ENCODE results near the gene SMNDC1. TPM values are rescaled to one million over a fixed set of nuclear protein-coding genes. Genes with fewer than 3 reads are reported as not detected.
"Not testable (repeated sequence)": the region's sequence is repeated elsewhere in the genome, so short reads cannot be mapped to it uniquely, and the experiment has no call there.

SMNDC1 gene
- total and polyA plus RNA-seq, 9 donors = 11.7 to 36.1 (median 28.2) TPM

DNA sequence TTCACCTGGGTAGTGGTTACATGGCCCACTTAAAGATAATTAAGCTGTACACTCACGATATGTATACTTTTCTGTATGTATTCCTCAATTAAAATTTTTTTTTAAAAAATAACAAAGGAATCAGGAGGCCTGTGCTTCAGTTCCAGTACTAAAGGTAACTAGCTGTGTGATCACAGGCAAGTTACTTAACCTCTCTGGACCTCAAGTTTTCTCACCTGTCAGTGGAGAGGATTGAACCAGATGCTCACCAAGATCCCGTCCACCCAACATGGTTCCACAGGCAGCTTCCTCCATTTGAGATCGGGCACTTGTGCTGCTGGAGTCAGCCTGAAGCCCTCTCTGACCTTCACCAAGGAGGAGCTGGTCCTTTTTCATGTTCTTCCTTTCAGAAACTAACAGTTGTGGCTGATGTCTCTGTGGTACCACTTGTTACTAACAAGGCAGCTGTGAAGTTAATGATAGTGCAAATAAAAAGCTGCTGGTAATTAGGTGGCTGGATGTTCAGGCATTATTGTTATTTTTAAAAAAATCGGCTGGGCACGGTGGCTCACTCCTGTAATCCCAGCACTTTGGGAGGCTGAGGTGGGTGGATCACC, 29.4 kb upstream of the SMNDC1 start:
- H3K36me3 ChIP-seq = no peaks in the 10 kb centered on the region

DNA sequence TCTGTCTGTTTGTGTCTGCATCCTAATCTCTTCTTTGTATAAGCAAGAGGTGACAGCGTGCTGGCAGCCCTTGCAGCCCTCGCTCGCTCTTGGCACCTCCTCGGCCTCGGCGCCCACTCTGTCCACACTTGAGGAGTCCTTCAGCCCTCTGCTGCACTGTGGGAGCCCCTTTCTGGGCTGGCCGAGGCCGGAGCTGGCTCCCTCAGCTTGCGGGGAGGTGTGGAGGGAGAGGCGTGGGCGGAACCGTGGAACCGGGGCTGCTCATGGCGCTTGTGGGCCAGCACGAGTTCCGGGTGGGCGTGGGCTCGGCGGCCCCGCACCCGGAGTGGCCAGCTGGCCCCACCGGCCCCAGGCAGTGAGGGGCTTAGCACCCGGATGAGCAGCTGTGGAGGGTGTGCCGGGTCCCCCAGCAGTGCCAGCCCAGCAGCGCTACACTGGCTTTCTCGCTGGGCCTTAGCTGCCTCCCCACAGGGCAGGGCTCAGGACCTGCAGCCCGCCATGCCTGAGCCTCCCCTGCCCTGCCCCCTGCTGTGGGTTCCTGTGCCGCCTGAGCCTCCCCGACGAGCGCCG, 26.6 kb upstream of the SMNDC1 start:
- H3K4me1 ChIP-seq (ENCODE audit: insufficient read depth); intact Hi-C loops (cut with DNase I); H3K4me3 ChIP-seq; H3K36me3 ChIP-seq; H3K27ac ChIP-seq; H3K27me3 ChIP-seq; H3K9me3 ChIP-seq; DNase-seq: not testable (repeated sequence)
- 96 to 97% (median 97%) methylated on average over 32 of the region's 32 CpGs for WGBS, 3 donors

More for the DNA sequence above, 29.4 kb upstream of the SMNDC1 start:
- DNase-seq = no peak
- TF ChIP-seq EP300 (IDR thresholded peaks at IDR 0.05) = no peak
- TF ChIP-seq, protein P1, sequence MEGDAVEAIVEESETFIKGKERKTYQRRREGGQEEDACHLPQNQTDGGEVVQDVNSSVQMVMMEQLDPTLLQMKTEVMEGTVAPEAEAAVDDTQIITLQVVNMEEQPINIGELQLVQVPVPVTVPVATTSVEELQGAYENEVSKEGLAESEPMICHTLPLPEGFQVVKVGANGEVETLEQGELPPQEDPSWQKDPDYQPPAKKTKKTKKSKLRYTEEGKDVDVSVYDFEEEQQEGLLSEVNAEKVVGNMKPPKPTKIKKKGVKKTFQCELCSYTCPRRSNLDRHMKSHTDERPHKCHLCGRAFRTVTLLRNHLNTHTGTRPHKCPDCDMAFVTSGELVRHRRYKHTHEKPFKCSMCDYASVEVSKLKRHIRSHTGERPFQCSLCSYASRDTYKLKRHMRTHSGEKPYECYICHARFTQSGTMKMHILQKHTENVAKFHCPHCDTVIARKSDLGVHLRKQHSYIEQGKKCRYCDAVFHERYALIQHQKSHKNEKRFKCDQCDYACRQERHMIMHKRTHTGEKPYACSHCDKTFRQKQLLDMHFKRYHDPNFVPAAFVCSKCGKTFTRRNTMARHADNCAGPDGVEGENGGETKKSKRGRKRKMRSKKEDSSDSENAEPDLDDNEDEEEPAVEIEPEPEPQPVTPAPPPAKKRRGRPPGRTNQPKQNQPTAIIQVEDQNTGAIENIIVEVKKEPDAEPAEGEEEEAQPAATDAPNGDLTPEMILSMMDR (IDR thresholded peaks at IDR 0.05) = no peak
- no peak for TF ChIP-seq POLR2A (IDR thresholded peaks at IDR 0.05)
- Histone ChIP-seq H3K9me3 (no peaks in the 10 kb centered on the region), H3K4me1 (ENCODE audit: insufficient read depth) (peaks cover 6% of the 10 kb centered on the region), H3K4me3 (no peak overlapping the region), H3K27me3 (no peaks in the 10 kb centered on the region), H3K27ac (no peak overlapping the region)
- intact Hi-C loops (cut with DNase I) = no loop called here
- WGBS, 3 donors = 76 to 83% (median 79%) methylated on average over 5 of the region's 5 CpGs

DNA sequence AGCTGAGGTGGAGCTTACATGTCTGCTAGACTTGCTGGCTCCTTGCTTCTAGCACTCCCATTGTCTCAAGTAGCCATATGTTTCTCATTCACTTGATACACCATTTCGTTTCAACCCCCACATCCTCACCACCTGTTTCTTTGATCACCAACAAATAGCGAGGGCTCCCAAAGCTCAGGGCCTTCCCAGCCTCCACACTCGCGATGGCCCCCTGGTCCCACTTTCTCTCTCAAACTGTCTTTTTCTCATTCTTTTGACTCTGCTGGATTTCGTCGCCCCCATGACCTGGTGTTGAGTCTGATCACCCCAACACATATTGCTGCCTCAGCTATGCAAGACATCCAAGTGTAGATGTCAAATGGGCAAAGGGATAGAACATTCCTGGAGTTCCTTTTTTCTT, 26.0 kb upstream of the SMNDC1 start:
- Histone ChIP-seq H3K4me1 (ENCODE audit: insufficient read depth) (peaks cover under 1% of the 10 kb centered on the region), H3K36me3 (no peaks in the 10 kb centered on the region), H3K27me3 (no peaks in the 10 kb centered on the region), H3K27ac (no peak overlapping the region), H3K4me3 (no peak overlapping the region), H3K9me3 (no peaks in the 10 kb centered on the region)
- TF ChIP-seq POLR2A (IDR thresholded peaks at IDR 0.05) = no peak
- TF ChIP-seq, protein P1 (IDR thresholded peaks at IDR 0.05) = no peak
- TF ChIP-seq EP300 (IDR thresholded peaks at IDR 0.05) = no peak
- intact Hi-C loops (cut with DNase I) = no loop called here
- DNase-seq = no peak
- WGBS, 3 donors = 90 to 92% (median 91%) methylated on average over 6 of the region's 6 CpGs

DNA sequence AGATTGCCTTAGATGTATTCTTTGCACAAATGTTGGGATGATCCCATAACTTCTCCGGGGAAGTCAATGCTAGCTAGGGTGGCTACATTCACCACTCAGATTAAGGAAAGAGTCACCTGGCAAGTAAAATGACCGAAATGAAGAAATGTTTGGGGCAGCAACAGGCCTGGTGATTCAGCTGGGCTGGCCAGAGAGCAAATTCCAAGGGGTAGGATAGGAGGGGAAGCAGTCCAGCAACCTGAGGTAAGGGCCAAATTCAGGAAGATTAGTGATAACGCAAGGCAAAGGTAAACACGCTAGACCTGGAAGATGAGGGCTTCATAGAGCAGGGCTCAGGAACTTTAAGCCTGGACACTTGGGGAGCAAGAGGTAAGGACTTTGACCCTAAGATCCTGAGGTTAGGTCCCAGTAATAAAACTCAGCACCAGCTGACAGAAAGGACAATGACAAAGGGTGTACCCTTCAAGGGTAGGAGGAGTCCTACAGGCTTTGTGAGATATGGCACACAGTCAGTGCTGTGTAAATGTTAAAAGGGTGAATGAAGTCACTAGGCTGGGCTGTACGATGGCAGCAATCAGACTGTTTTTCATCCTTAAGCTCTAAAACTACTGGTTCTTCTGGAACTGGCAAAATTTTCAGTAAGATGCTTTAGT, 22.7 kb upstream of the SMNDC1 start:
- 86 to 90% (median 90%) methylated on average over 5 of the region's 5 CpGs for WGBS, 3 donors
- no peaks in the 10 kb centered on the region for H3K4me1 ChIP-seq (ENCODE audit: insufficient read depth)
- TF ChIP-seq POLR2A (IDR thresholded peaks at IDR 0.05) (no peak), EP300 (IDR thresholded peaks at IDR 0.05) (no peak)
- TF ChIP-seq, protein P1 (IDR thresholded peaks at IDR 0.05) = no peak
- intact Hi-C loops (cut with DNase I) = no loop called here
- DNase-seq = no peak
- no peak overlapping the region for H3K4me3 ChIP-seq
- H3K27me3 ChIP-seq = no peaks in the 10 kb centered on the region
- no peaks in the 10 kb centered on the region for H3K36me3 ChIP-seq
- no peak overlapping the region for H3K27ac ChIP-seq
- no peaks in the 10 kb centered on the region for H3K9me3 ChIP-seq
